Cortex of kidney (tissue), 1 donor: ENCODE data around the gene ISYNA1.

ENCODE experiments used
- DNase-seq: peaks from one replicate; lab custom pipeline; 2025; lab: John Stamatoyannopoulos, UW

ISYNA1 gene

GRCh38 chr19:18392417-18392816 is 45.5 kb downstream of the ISYNA1 start:
- DNase-seq, result no peak

DNA sequence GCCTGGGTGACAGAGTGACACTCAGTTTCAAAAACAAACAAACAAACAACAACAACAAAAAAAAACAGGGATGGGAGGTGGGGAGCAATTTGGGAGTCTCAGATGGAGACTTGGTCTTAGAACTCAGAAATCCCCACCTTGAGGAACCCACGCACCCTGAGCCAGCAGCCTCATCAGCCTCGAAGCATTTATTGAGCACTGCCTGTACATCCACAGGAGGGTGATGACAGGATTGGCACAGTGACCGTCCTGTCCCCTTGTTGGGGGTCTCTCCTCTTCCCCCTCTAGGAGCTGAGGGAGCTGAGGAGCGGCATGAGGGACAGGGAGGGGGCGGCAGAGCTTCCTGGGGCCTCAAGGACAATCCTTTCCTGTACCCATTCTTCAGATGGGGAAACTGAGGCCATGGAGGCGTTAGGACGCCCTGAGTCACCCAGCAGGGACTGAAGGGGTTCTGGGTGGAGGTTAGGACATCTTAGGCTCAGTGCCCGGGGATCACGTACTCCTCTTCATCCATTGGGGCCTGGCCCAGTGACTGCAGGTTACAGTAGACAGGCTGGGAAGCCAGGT is 46.3 kb downstream of the ISYNA1 start:
- no peak for DNase-seq

DNA sequence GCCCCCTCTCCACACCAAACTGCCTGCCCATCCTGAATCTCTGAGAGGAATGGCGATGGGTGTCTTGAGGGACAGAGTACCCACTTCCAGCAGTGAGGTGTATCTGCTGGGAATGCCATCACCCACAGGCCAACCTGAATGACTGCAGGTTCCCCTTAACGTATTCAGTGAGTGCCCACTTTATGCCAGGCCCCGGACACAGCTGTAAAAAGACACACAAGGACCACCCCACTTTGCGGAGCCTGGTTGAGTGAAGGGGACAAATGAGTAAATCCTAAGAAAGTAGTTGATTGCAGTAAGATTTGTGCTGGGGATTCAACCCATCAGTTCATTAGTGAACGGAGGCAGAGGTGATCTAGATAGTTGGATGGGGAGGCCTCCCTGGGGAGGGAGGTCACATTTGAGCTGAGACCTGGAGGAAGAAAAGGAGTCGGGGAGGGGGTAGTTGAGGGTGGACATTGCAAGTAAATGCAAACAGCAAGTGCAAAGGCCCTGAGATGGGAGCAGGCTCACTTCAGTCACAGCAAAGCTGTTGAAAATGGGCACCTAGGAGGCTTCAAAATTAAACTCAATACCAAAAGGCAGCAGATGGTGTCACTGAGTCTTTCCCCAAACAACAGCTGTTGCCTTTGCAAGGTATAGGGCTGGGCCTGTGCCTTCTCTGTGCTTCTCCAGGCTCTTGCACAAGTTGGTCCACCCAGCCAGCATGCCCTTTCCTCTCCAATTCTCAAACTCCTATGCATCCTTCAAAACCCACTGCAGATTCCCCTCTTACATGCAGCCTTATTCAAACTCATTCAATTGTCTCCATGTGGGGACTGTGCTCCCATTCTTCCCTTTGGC is 47.6 kb downstream of the ISYNA1 start:
- DNase-seq, result no peak

GRCh38 chr19:18389726-18390064 is 48.2 kb downstream of the ISYNA1 start:
- DNase-seq, result no peak

DNA sequence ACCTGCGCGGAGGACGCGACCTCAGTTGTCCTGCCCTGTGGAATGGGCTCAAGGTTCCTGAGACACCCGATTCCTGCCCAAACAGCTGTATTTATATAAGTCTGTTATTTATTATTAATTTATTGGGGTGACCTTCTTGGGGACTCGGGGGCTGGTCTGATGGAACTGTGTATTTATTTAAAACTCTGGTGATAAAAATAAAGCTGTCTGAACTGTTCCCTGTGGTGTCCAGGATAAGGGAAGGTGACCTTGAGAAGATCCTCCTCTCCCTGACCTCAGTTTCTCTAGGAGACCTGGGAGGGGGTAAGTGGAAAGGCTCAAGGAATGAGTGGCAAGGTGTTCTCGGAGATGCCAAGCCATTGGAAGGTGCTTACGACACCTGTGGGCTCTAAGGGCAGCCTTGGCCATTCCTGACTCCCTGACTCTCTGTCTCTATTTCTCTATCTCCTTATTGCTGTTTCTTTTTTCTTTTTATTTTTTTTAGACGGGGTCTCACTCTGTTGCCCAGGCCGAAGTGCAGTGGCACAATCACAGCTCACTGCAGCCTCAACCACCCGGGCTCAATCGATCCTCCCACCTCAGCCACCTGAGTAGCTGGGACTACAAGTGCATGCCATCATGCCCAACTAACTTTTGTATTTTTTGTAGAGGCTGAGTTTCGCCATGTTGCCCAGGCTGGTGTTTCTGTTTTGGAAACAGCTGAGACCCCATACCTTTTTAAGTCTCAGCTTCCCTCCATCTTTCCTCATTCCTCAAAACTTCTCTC is 48.8 kb downstream of the ISYNA1 start:
- no peak for DNase-seq

- no peak for DNase-seq
These were observed 49.6 kb downstream of the ISYNA1 start for GRCh38 chr19:18388100-18388959.

GRCh38 chr19:18386543-18387271 is 51.2 kb downstream of the ISYNA1 start:
- no peak for DNase-seq

DNA sequence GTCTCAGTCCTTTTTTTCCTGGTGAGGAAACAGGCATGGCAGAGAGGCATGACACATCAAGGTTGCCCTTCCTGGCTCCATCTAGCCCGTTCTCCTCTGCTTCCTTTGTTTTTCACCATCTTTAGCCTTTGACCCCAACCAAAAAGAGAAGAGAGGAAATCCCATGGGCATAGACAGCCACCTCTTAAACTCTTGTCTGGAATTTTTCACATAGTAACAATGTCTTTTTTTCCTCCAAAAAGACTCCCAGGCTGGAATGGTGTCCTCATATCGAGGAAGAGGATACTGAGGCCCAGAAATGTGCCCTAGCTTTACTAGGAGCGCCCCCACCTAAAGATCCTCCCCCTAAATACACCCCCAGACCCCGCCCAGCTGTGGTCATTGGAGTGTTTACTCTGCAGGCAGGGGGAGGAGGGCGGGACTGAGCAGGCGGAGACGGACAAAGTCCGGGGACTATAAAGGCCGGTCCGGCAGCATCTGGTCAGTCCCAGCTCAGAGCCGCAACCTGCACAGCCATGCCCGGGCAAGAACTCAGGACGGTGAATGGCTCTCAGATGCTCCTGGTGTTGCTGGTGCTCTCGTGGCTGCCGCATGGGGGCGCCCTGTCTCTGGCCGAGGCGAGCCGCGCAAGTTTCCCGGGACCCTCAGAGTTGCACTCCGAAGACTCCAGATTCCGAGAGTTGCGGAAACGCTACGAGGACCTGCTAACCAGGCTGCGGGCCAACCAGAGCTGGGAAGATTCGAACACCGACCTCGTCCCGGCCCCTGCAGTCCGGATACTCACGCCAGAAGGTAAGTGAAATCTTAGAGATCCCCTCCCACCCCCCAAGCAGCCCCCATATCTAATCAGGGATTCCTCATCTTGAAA is 52.0 kb downstream of the ISYNA1 start, which contains the start of gene GDF15:
Gene GDF15 (plus strand): TSS at position 484 of the 868 bp plus-strand sequence. CDS start 32 bp downstream, at position 516.
- no peak for DNase-seq

GRCh38 chr19:18385359-18385674 is 52.6 kb downstream of the ISYNA1 start:
- no peak for DNase-seq

DNA sequence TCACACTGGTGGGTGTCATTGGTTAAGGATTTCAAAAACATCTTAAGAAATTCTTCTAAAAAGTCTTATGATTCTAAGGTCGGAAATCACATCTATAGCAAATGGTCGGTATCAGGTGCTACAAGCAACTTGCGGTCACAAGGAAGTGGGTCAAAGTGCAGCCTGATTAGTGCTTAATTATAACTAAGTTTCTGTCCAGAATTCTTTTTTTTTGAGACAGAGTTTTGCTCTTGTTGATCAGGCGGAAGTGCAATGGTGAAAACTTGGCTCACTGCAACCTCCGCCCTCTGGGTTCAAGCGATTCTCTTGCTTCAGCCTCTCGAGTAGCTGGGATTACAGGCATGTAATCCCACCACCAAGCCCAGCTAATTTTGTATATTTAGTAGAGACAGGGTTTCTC is 53.2 kb downstream of the ISYNA1 start:
- DNase-seq, result no peak
